Cerebellar nuclear complex (tissue), 1 donor: Measurements from ENCODE around the gene ADGRB3.
"Not testable (repeated sequence)": the region's sequence is repeated elsewhere in the genome, so short reads cannot be mapped to it uniquely, and the experiment has no call there.

Experiments
- DNase-seq, 2 experiments: peaks; one replicate each; lab custom pipeline; 2025; lab: John Stamatoyannopoulos, UW

ADGRB3 gene

DNA sequence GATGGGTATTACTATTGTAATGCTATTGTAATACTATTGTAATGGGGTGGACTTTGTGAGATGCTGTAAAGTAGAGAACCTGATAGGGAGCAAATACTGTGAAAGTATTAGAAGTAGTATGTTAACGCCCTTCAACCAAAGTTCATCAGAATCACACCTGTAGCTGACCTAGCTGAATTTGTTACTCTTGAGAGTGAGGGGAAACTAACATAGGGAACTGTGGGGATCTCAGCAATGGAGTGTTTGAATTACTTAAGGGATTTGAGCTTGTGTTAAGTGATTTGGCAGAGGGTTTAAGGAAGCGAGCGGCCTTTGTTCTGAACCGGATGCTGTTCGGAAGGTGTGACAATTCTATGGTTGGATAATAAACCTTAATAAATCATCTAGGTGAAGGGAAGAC, 312.6 kb downstream of the ADGRB3 start:
- DNase-seq: no peak

- no peak for DNase-seq
These were observed 316.2 kb downstream of the ADGRB3 start for GRCh38 chr6:68951270-68951669.

DNA sequence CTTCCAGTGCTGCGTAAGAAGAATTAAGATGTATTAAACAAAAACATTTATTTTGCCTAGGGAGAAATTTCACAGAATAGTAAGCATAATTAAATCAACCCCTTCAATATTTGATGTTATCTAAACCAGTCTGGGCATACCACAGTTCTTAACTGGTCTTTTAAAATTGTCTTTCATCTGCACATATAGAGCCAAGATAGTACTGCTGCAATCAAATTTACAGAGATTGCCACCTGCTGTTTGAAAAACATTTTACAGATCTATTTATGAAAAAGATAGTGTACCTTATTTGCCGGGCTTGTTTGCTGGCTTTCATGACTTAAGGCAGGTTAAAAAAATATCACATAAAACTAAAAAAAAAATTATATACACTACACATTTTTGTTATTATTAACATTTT, 323.2 kb downstream of the ADGRB3 start:
- DNase-seq: no peak

DNA sequence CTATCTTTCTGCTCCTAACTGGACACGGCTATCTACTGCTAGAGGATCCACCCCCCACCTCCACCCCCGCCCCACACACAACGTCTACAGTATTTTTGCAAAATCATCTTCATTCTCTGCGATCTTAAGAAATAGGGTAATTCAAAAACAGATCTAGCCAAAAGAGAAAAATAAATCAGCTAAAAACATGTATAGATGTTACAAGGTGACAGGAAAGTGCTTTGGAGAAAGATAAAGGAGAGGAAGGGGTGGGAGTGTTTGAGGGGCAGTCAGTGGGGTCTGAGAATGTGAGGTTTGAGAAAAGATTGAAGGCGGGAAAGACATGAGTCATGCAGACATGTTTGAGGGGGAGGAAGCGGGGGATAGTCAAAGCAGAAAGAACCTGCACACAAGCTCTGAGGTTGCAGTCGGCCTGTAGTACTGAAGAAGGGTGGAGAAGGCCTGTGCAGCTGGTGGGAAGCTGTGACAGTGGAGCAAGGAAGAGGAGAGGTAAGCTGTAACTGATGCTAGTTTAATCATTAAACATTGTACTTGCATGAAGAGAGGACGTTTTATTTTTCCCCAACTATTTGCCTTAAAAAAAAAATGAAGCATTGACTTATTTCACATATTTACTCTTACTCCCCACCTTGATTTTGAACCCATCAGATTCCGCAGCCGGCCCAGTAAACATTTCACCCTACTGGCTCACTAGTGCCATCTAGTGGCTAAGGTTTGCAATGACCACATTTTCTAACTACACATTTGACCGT, 332.6 kb downstream of the ADGRB3 start:
- DNase-seq: peak in 1 of 2 experiments; percentile 36

DNA sequence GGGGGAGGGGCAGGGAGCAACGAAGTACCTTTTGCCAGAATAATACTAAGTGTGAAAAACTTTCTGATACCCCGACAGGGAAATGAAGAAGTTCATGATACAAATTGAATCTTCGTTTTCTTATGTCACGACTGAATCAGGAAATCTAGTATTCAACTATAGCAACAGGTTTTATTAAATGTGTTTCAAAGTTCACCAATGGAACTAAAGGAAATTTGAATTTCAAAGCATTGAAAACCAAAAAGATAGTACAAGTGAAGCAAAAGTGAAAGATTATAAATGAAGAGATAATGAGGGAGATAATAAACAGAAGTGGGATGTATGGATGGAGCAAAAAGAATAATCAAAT, 333.2 kb downstream of the ADGRB3 start:
- DNase-seq: no peak

DNA sequence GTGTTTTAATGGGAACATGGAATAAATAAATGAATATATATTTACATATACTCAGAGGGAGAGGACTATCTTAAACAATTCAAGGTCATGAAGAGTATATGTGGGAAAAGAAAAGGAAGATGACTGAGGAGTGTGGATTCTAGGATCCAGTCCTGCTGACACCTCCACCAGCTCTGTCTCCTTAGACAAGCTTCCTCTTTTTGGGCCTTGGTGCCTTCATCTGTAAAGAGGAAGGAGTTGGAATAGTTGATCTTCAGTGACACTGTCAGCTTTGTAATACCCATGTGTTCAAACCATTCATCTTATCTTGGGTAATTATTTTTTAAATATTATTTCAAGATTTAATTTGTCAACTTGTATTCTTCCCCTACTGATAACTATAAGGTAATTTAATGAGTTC, 338.0 kb downstream of the ADGRB3 start:
- no peak for DNase-seq

GRCh38 chr6:68975064-68975463, 340.0 kb downstream of the ADGRB3 start:
- DNase-seq: peak in 1 of 2 experiments; percentile 20

DNA sequence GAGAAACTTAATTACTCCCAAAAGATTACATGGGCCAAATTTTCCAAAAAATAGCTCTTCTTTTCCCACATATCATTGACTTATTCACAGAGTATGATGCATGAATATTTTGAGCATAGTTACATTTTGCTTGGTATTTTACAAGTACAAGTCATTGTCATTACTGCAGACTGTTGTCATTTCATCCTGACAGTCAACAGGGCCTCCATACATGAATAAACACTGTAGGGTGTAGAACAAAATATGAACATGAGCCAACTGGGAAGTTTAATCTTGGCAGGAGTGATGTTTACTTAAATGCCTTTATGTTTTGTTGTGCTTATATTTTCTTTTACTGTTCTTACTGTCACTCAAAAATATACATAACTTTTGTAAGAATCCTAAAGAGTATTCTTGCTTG, 340.7 kb downstream of the ADGRB3 start:
- no peak for DNase-seq

- no peak for DNase-seq
These were observed 341.2 kb downstream of the ADGRB3 start for GRCh38 chr6:68976260-68976659.

DNA sequence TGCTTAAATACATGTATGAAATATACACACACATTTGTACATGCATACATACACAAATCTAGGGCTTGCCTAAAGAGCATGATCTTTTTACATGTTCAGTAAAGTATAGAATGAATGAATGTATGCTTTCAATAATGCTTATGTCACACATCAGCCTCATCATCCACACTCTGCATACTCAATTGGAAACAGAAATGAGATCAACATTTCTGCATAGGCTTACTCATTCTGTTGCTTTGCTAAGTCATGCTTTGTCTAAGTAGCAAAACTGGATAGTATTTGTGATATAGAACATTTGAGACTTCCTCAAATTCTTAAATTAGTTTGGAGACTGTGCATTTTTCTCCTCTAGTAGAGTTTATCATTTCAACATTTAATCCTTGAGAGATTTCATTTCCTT, 343.3 kb downstream of the ADGRB3 start:
- DNase-seq: no peak

DNA sequence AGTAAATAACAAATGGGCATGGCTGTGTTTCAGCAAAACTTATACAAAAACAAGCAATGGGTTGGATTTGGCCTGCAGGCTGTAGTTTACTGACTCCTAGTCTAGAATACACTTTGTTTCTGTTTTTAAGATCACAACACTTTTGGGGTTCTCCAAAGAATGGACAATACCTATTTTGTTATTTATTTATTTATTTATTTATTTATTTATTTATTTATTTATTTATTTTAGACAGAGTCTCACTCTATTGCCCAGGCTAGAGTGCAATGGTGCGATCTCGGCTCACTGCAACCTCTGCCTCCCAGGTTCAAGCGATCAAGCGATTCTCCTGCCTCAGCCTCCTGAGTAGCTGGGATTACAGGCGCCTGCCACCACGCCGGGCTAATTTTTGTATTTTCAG, 346.6 kb downstream of the ADGRB3 start:
- not testable (repeated sequence) for DNase-seq

DNA sequence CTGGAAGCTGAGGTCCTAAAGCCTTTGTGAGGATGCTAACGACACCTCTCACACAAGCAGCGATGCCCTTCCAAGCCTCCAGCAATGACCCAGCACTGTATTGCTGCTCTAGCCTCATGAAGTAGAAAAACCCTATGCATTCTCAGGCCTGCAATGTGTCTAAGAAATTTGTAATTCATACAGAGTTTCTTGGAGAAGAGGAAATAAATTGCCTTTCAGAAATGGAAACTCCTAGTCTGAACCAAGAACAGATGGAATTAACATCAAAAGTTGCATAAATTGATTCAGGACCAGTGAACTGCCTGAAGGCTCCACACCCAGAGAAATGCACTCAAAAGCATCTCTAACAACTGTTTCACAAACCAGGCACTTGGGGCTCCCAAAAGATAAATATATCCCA, 353.6 kb downstream of the ADGRB3 start:
- no peak for DNase-seq

GRCh38 chr6:68990317-68990716, 355.2 kb downstream of the ADGRB3 start:
- no peak for DNase-seq

DNA sequence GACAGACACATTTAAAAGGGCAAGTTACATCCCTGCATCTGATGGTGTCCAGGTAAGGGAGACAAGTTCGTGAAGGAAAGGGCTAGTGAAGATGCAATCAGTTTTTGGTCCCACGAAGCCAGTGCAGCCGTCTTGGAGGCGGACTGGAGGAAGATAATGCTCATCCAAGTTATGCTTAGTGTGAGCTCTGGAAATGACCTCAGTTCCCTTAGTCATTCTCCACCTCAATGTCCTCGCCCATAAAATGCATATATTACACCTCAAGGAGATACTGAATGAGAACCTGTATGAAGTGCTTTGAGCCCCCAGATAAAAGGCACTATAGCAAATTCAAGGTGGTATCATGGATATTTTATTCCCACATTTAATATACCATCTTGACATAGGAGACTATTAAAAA, 358.8 kb downstream of the ADGRB3 start:
- no peak for DNase-seq

DNA sequence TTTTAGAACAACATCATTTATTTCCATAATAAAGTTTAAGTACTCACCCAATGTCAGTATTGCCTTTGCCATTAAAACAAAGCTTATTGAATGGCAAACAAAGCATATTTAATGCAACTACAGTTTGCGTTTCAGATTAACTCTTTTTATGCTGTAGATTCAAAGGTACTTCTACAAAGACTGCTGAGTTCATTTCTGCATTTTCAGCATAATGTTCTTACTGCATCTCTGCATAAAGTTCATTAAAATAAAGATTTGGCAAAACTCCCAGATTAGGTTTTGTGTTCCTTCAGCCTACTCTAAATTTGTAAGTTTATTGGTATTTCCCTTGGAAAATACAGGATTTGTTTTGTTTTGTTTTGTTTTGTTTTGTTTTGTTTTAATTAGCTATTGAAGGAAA, 359.4 kb downstream of the ADGRB3 start:
- no peak for DNase-seq

DNA sequence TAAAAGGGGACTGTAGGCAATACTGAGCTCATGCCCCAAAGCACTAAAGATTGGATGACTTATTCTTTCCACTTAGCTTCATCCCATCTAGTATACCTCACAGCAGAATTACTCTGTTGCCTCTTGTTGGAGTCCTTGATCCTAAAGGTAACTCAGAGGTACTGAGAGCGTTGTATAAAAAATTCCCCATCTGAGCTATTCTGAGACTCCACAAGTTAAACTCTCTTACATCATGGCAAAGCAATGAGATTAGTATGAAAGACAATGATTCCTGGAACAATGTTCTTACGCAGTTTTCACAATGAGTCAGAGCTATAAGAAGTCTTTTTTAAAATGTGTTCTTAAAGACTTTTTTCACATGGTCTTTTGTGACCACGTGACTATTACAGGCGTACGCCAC, 370.1 kb downstream of the ADGRB3 start:
- no peak for DNase-seq

GRCh38 chr6:69007781-69008180, 372.7 kb downstream of the ADGRB3 start:
- no peak for DNase-seq

GRCh38 chr6:69012211-69012610, 377.1 kb downstream of the ADGRB3 start:
- no peak for DNase-seq

GRCh38 chr6:69012876-69013275, 377.8 kb downstream of the ADGRB3 start:
- no peak for DNase-seq

DNA sequence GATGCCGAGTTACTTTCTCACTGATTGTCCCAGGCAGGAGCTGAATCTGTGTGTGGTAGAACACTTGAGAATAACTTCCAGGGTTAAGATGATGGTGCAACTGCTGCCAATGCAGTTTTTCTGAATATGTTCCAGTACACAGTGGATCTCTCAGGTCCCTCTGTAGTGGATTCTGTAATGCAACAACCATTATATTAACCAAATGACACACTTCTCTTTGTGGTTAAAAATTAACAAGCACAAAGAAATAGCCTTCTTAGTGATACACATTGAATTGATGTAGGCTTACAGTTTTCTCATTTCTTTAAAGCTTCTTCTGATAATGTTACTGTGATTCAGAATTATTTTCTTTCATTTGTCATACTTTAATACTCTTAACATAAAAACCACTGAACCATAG, 383.8 kb downstream of the ADGRB3 start:
- no peak for DNase-seq

DNA sequence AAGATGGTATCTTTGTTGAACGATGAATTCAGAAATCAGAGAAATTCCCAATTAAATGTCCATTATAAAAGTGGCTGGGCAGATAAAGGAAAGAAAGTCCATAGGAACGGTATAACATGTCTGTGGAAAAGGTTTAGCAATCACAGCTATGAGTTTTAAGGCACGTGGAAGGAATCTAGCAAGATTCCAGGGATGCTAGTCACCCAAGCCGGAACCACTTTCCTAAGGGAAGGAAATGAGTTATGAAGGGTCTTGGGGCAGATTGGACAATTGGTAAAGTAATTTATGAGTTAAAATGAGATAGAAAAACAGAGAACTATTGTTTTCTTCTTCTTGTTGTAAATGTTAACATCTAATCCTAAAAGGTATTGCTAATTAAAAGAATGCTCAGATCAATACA, 384.8 kb downstream of the ADGRB3 start:
- no peak for DNase-seq

- no peak for DNase-seq
These were observed 387.9 kb downstream of the ADGRB3 start for GRCh38 chr6:69022993-69023392.

DNA sequence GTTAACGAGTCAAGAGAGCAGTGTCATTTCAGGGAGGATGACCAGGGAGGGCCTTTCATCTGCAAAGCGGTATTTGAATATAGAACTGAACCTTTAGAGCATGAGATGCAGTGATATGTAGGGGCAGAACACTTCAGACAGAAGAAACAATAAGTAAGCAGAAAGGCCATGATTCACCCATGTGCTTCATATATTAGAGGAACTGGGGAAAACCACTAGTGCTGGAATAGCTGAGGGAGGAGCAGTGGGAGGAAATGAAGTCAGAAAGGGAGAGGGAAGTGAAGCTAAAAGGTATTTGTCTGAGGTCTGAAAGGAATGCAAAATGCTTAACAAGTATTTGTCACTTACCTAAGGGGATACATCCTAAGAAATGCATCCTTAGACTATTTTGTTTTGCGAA, 391.2 kb downstream of the ADGRB3 start:
- no peak for DNase-seq

- DNase-seq: no peak
These were observed 391.6 kb downstream of the ADGRB3 start for GRCh38 chr6:69026715-69027114.

DNA sequence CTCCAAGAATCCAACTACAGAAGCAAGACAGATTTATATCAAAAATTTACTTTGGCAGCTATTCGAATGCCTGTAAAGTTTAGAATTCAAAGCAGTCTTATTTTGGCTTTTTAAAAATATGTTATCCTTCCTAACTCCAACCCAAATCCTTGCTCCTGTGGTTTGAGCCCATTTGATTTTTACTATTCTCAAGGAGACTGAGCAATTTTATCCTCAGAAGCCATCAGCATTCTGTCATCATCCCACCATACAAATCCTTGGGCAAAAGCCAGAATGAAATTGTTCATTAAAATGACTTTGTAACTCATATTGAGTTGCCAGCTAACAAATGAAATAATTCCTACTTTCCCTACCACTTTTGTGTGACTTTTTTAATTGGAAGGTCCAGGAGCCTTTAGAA, 392.8 kb downstream of the ADGRB3 start:
- DNase-seq: no peak
